Esophagus muscularis mucosa (tissue), 4 donors: ENCODE measurements around the gene PREX1.

ENCODE experiments used
- EP300 ChIP-seq: sonication (generic); formaldehyde crosslinking; IDR thresholded peaks from one replicate; pipeline ENCODE4 v1.6.1; 2017; ENCODE audit warnings: antibody characterized with exemption
- POLR2A ChIP-seq: fragments of 450-650 bp; IDR thresholded peaks from one replicate; pipeline ENCODE4 v1.6.1; 2017; ENCODE audit warnings: antibody characterized with exemption, moderate library complexity, mild to moderate bottlenecking, low read depth
- POLR2AphosphoS5 ChIP-seq, 2 donors: sonication (generic); formaldehyde crosslinking; IDR thresholded peaks; one replicate each; pipeline ENCODE4 v1.6.1; 2017; ENCODE audit warnings: antibody characterized with exemption in 2 of 2
- TF ChIP-seq, protein P1 (sequence below), 3 experiments: fragments of 200-600 bp in 2 of 3; fragments of 450-650 bp in 1 of 3; sonication (generic) in 2 of 3; IDR thresholded peaks; one replicate each; pipeline ENCODE4 v1.5.1; 2017 to 2019; ENCODE audit warnings: antibody characterized with exemption in 3 of 3, mild to moderate bottlenecking in 2 of 3, moderate library complexity in 1 of 3

DNA sequence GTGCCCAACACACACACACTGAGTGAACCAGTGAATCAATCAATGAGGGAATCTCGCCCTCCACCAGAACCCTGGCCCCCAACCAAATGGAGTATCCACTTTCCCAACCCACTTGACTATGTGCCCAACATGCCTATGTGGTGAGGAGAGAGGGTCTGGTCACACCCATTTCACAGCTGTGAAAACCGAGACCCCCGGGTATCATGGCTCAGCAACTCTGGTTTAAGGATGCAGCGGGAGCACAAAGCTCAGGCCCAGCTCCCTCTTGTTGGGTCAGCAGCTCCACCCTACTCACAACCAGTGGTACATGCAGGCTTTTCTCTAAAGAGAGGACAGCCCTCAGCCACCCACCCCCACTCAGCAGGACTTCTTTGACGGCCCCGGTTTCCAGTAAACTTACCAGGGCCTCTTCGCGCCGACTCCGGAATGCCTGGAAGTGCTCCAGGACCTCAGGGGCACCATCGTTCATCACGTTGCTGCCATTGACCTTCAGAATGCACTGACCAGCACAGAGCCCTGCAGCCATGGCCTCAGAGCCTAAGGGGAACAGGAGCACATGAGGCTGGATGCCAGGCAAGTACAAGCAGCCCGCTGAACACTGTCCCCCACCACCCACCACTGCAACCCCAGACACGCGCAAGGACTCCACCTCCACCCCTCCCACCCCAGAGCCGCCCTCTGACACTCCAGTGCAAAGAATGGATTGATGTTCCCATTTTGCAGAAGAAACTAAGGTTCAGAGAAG lies 174.7 kb downstream of the PREX1 start:
- TF ChIP-seq, protein P1, sequence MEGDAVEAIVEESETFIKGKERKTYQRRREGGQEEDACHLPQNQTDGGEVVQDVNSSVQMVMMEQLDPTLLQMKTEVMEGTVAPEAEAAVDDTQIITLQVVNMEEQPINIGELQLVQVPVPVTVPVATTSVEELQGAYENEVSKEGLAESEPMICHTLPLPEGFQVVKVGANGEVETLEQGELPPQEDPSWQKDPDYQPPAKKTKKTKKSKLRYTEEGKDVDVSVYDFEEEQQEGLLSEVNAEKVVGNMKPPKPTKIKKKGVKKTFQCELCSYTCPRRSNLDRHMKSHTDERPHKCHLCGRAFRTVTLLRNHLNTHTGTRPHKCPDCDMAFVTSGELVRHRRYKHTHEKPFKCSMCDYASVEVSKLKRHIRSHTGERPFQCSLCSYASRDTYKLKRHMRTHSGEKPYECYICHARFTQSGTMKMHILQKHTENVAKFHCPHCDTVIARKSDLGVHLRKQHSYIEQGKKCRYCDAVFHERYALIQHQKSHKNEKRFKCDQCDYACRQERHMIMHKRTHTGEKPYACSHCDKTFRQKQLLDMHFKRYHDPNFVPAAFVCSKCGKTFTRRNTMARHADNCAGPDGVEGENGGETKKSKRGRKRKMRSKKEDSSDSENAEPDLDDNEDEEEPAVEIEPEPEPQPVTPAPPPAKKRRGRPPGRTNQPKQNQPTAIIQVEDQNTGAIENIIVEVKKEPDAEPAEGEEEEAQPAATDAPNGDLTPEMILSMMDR (IDR thresholded peaks at IDR 0.05): no peak
- TF ChIP-seq POLR2A (no peak), POLR2AphosphoS5 (IDR thresholded peaks at IDR 0.05) (no peak), EP300 (no peak)
